HepG2 (cell line): ENCODE results near the gene ZG16. TPM values are rescaled to one million over a fixed set of nuclear protein-coding genes. Genes with fewer than 3 reads are reported as not detected.

Source experiments
- JUND ChIP-seq: sonication (generic); formaldehyde crosslinking; IDR thresholded peaks from 2 replicates; pipeline ENCODE4 v1.8.0; 2022; ENCODE audit warnings: mild to moderate bottlenecking, missing genetic modification reagents
- KLF6 ChIP-seq: IDR thresholded peaks from 2 replicates; pipeline ENCODE4 v1.8.0; 2016; ENCODE audit warnings: missing biosample characterization, missing genetic modification reagents
- NFE2L1 ChIP-seq: sonication (generic); formaldehyde crosslinking; IDR thresholded peaks from 2 replicates; pipeline ENCODE4 v1.4.0; 2020; ENCODE audit warnings: missing genetic modification reagents, mild to moderate bottlenecking, borderline replicate concordance
- SOX5 ChIP-seq: IDR thresholded peaks from 2 replicates; pipeline ENCODE4 v1.6.1; 2016; ENCODE audit warnings: borderline replicate concordance
- YEATS2 ChIP-seq: sonication (generic); formaldehyde crosslinking; IDR thresholded peaks from 2 replicates; pipeline ENCODE4 v1.4.0; 2020; ENCODE audit warnings: missing genetic modification reagents, borderline replicate concordance
- ZBTB3 ChIP-seq: sonication (generic); formaldehyde crosslinking; IDR thresholded peaks from 2 replicates; pipeline ENCODE4 v1.4.0; 2020; ENCODE audit warnings: low read depth, mild to moderate bottlenecking, moderate library complexity, missing genetic modification reagents, borderline replicate concordance
- ZHX2 ChIP-seq, 2 experiments: sonication (generic) in 1 of 2; formaldehyde crosslinking in 1 of 2; IDR thresholded peaks; 2 replicates each; pipeline versions ENCODE4 v1.6.1 to v1.9.0; 2014 to 2022; ENCODE audit warnings: antibody characterized with exemption in 1 of 2, borderline replicate concordance in 1 of 2, inconsistent platforms in 1 of 2, low read depth in 1 of 2, missing genetic modification reagents in 1 of 2
- ZMYM4 ChIP-seq: sonication (generic); formaldehyde crosslinking; IDR thresholded peaks from 2 replicates; pipeline ENCODE4 v1.8.1; 2023; ENCODE audit warnings: mild to moderate bottlenecking, missing genetic modification reagents
- ZNF781 ChIP-seq: sonication (generic); formaldehyde crosslinking; IDR thresholded peaks from 2 replicates; pipeline ENCODE4 v1.5.1; 2020; ENCODE audit warnings: borderline replicate concordance, mild to moderate bottlenecking, missing genetic modification reagents; ENCODE audit errors: not compliant biosample characterization
- ZNF850 ChIP-seq: sonication (generic); formaldehyde crosslinking; conservative IDR thresholded peaks from 2 replicates; pipeline ENCODE4 v1.9.0; 2021; ENCODE audit warnings: mild to moderate bottlenecking, missing genetic modification reagents
- ZSCAN30 ChIP-seq: sonication (generic); formaldehyde crosslinking; IDR thresholded peaks from 2 replicates; pipeline ENCODE4 v1.5.0; 2020; ENCODE audit warnings: mild to moderate bottlenecking, missing genetic modification reagents
- polyA plus RNA-seq, 8 experiments: library from polyadenylated mRNA; depleted of rRNA in 3 of 8; stranded (reverse) in 7 of 8; unstranded in 1 of 8; fragments of >200 nt; fragmentation: Illumina TruSeq in 4 of 8; extraction: Trizol in 4 of 8; gene quantifications; 2 replicates each; pipeline versions ENCODE4 v1.2.1 to v1.2.3, GENCODE V29; 2011 to 2016; ENCODE audit warnings: low read depth in 4 of 8, missing spikeins in 1 of 8, mixed read lengths in 1 of 8; ENCODE audit not compliant: insufficient read depth in 1 of 8
- total RNA-seq, 5 experiments: library from RNA; depleted of rRNA; stranded (reverse); fragments of >200 nt; fragmentation: Illumina TruSeq; extraction: Trizol; gene quantifications; 2 replicates each; pipeline ENCODE4 v1.2.3, GENCODE V29; 2016; ENCODE audit warnings: low read depth in 1 of 5
- TF ChIP-seq, protein P1 (sequence below): fragments of 450-650 bp; IDR thresholded peaks from 2 replicates; pipeline ENCODE4 v1.6.1; 2017
- TF ChIP-seq, protein P2 (sequence below): sonication (generic); formaldehyde crosslinking; IDR thresholded peaks from 2 replicates; pipeline ENCODE4 v1.5.0; 2020; ENCODE audit warnings: mild to moderate bottlenecking, missing genetic modification reagents
- TF ChIP-seq, protein P3 (sequence below): sonication (generic); formaldehyde crosslinking; IDR thresholded peaks from 2 replicates; pipeline ENCODE4 v1.4.0; 2020; ENCODE audit warnings: missing genetic modification reagents
- TF ChIP-seq, protein P4 (sequence below): sonication (generic); formaldehyde crosslinking; IDR thresholded peaks from 2 replicates; pipeline ENCODE4 v1.8.0; 2023; ENCODE audit warnings: mild to moderate bottlenecking, missing genetic modification reagents

ZG16 gene
- total and polyA plus RNA-seq, 2 of the 13 experiments (the other 11 are each of a cell fraction or from before 2014, with no cell fraction given): 0.04 to 0.07 TPM

DNA sequence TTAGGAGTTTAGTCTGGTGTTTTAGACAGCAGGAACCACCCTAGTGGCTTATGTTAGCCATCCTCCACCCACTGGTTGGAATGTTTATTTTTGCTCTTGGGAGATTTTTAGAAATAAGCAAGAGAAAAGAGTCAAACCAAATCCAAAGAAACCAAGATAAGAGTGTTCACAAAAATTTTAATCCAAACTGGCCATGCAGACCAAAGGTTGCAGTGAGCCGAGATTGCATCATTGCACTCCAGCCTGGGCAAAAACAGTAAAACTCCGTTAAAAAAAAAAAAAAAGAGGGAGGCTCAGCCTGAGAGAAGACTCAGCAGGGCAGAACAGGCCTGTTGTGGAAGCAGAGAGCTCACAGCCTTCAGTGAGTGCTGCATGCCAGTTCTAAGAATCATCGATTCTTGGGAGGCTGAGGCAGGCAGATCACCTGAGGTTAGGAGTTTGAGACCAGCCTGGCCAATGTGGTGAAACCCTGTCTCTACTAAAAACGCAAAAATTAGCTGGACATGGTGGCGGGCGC, 20.0 kb upstream of the ZG16 start (continued):
- TF ChIP-seq SOX5 (CRISPR knock-in tag) (peak; percentile 48; the same call in 1 of the 2 replicates), ZNF781 (CRISPR knock-in tag) (no peak), ZSCAN30 (CRISPR knock-in tag) (no peak), ZMYM4 (CRISPR knock-in tag) (0 out of 2 replicates have a peak, but pooled peaks have one; percentile 33), KLF6 (0 out of 2 replicates have a peak, but pooled peaks have one; percentile 23), ZBTB3 (CRISPR knock-in tag) (peak; percentile 58; the same call in 1 of the 2 replicates), JUND (0 out of 2 replicates have a peak, but pooled peaks have one; percentile 11), NFE2L1 (CRISPR knock-in tag) (no peak), YEATS2 (CRISPR knock-in tag) (peak; percentile 26; the same call in 1 of the 2 replicates), ZNF850 (CRISPR knock-in tag) (no peak), ZHX2 (IDR thresholded peaks at IDR 0.05; ENCODE audit: low read depth) (no peak), ZHX2 (CRISPR knock-in tag; IDR thresholded peaks at IDR 0.05; ENCODE audit: borderline replicate concordance) (no peak)
- TF ChIP-seq, protein P1, sequence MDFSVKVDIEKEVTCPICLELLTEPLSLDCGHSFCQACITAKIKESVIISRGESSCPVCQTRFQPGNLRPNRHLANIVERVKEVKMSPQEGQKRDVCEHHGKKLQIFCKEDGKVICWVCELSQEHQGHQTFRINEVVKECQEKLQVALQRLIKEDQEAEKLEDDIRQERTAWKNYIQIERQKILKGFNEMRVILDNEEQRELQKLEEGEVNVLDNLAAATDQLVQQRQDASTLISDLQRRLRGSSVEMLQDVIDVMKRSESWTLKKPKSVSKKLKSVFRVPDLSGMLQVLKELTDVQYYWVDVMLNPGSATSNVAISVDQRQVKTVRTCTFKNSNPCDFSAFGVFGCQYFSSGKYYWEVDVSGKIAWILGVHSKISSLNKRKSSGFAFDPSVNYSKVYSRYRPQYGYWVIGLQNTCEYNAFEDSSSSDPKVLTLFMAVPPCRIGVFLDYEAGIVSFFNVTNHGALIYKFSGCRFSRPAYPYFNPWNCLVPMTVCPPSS: no peak
- TF ChIP-seq, protein P2, sequence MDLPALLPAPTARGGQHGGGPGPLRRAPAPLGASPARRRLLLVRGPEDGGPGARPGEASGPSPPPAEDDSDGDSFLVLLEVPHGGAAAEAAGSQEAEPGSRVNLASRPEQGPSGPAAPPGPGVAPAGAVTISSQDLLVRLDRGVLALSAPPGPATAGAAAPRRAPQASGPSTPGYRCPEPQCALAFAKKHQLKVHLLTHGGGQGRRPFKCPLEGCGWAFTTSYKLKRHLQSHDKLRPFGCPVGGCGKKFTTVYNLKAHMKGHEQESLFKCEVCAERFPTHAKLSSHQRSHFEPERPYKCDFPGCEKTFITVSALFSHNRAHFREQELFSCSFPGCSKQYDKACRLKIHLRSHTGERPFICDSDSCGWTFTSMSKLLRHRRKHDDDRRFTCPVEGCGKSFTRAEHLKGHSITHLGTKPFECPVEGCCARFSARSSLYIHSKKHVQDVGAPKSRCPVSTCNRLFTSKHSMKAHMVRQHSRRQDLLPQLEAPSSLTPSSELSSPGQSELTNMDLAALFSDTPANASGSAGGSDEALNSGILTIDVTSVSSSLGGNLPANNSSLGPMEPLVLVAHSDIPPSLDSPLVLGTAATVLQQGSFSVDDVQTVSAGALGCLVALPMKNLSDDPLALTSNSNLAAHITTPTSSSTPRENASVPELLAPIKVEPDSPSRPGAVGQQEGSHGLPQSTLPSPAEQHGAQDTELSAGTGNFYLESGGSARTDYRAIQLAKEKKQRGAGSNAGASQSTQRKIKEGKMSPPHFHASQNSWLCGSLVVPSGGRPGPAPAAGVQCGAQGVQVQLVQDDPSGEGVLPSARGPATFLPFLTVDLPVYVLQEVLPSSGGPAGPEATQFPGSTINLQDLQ (CRISPR knock-in tag): no peak
- TF ChIP-seq, protein P3, sequence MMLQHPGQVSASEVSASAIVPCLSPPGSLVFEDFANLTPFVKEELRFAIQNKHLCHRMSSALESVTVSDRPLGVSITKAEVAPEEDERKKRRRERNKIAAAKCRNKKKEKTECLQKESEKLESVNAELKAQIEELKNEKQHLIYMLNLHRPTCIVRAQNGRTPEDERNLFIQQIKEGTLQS (CRISPR knock-in tag): peak; percentile 94
- TF ChIP-seq, protein P4, sequence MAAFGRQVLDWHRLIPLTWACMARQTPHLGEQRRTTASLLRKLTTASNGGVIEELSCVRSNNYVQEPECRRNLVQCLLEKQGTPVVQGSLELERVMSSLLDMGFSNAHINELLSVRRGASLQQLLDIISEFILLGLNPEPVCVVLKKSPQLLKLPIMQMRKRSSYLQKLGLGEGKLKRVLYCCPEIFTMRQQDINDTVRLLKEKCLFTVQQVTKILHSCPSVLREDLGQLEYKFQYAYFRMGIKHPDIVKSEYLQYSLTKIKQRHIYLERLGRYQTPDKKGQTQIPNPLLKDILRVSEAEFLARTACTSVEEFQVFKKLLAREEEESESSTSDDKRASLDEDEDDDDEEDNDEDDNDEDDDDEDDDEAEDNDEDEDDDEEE (CRISPR knock-in tag): no peak
